Measurements from ENCODE around the gene KLK1. TPM values are rescaled to one million over a fixed set of nuclear protein-coding genes. Genes with fewer than 3 reads are reported as not detected.
A peak's percentile ranks its signal among the peaks of the same experiment; 100 is the strongest.

The KLK1 gene
- total RNA-seq, 4 donors from 2014 or later, result 1.0 to 1.4 (median 1.3) TPM; not detected in 1

DNA sequence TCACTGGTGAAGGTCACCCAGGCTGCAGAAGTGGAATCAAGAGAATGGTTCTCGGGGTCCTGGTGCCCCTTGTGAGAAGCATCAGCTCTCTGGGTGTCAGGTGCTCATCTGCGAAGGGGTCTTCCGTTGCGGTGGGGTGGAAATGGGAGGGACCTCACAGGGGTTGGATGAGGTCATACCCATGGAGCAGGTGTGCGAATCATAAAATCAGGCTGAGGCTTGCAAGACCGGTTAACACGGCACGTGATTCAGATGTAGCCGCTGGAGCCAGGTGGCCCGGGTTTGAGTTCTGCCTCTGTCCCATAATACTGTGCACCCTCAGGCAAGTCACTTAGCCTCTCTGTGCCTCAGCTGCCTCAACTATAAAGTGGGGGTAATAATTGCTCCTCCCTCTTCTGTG, 13.7 kb upstream of the KLK1 start:
- DNase-seq (ENCODE audit: low spot score), result no peak
- TF ChIP-seq, protein P1, sequence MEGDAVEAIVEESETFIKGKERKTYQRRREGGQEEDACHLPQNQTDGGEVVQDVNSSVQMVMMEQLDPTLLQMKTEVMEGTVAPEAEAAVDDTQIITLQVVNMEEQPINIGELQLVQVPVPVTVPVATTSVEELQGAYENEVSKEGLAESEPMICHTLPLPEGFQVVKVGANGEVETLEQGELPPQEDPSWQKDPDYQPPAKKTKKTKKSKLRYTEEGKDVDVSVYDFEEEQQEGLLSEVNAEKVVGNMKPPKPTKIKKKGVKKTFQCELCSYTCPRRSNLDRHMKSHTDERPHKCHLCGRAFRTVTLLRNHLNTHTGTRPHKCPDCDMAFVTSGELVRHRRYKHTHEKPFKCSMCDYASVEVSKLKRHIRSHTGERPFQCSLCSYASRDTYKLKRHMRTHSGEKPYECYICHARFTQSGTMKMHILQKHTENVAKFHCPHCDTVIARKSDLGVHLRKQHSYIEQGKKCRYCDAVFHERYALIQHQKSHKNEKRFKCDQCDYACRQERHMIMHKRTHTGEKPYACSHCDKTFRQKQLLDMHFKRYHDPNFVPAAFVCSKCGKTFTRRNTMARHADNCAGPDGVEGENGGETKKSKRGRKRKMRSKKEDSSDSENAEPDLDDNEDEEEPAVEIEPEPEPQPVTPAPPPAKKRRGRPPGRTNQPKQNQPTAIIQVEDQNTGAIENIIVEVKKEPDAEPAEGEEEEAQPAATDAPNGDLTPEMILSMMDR (IDR thresholded peaks at IDR 0.05), result no peak
- no peak for ATAC-seq (ENCODE audit: low FRiP score)

DNA sequence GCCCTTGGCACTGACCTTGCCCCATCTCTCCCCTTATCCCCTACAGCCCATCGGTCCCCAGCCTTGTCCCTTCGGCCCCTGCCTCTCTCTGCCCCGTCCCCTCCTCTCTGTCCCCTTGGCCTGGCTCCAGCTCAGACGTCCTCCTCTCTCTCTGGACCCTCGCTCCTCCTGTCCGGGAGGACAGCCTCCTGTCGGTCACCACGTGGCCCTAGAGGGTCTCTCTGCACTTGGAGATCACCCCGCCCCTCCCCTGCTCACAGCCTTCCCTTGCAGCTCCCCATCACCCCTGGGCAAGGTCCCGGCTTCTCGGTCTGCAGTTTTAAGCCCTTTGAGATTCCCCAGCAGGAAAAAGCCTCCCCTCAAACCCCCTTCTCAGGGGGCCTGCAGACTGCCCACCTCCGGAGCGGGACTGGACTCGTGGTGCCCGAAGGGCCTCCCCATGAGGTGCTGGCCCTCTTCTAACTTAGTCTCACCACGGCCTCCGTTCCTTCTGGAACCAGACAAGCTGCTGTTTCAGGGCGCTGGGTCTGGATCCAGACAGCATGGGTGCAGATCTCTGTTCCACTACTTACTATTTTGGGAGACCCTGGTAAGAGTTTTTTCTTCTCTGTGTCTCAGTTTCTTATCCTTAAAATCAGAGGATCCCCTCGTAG, 13.1 kb upstream of the KLK1 start:
- ATAC-seq (ENCODE audit: low FRiP score) (no peak), DNase-seq (ENCODE audit: low spot score) (no peak)
- TF ChIP-seq, protein P1 (IDR thresholded peaks at IDR 0.05), result no peak

DNA sequence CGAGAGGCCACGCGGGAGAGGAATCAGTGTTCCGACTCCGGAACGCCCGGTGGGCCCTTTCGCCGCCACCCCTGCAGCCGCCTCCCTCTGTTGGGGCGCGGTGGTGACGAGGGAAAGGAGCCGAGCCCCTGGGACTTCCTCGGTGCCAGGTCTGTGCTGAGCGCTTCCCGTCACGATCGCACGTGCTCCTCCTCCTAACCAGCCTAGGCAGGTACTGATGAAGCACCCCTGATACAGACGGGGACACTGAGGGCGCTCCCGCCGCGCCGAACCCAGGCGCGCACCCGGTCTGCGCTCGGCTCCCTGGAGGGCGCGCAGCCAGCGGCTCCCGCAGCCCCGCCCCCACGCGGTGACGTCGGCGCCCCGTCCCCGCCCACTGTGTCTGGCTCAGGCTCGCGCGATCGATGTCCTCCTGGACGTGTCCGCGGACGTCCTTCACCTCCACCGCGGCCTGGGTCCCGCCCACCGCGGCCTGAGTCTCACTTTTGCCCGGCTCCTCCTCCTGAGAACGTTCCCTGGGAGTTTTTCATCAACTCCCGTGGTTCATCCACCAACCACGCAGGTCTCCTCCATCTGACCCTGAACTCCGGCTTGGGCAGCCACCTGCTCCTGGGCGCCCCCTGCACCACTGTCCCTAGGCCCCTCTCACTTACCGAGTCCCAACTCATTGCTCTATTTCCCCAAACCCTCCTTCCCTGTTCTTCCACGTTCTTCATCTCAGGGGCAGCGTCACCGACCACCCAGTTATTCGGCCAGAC, 12.4 kb upstream of the KLK1 start:
- ATAC-seq (ENCODE audit: low FRiP score), result peak; percentile 92
- TF ChIP-seq, protein P1 (IDR thresholded peaks at IDR 0.05), result no peak
- DNase-seq (ENCODE audit: low spot score), result peak; percentile 46

- no peak for ATAC-seq (ENCODE audit: low FRiP score)
Measured at GRCh38 chr19:50835103-50835784, 11.7 kb upstream of the KLK1 start.

DNA sequence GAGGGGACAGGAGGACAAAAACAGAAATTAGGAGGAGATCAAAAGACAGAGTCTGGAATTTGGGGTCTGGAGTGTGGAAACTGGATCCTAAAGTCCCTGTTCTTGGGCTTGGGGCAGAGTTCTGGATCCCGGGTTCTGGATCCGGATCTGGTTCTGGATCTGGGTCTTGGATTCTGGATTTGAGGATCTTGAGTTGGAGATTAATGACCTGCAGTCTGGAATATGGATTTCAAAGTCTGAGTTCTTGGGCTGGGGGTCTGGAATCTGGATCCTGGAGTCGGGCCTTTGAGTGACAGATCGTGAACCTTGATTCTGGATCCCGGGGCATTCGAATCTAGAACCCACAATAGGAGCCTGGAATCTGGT, 10.2 kb upstream of the KLK1 start:
- DNase-seq (ENCODE audit: low spot score), result no peak
- TF ChIP-seq, protein P1 (IDR thresholded peaks at IDR 0.05), result no peak
- ATAC-seq (ENCODE audit: low FRiP score), result no peak

More at GRCh38 chr19:50835103-50835784, 11.7 kb upstream of the KLK1 start:
- DNase-seq (ENCODE audit: low spot score), result no peak
- TF ChIP-seq, protein P1 (IDR thresholded peaks at IDR 0.05), result no peak

- DNase-seq (ENCODE audit: low spot score), result no peak
- ATAC-seq (ENCODE audit: low FRiP score), result no peak
- TF ChIP-seq, protein P1 (IDR thresholded peaks at IDR 0.05), result no peak
Measured at GRCh38 chr19:50833117-50833801, 9.7 kb upstream of the KLK1 start, which contains the start of gene KLK15. KLK15 (minus strand) TSS chr19:50833574; CDS start chr19:50831492, 2,082 bp downstream.

Measured in omental fat pad (tissue), 4 donors.